HG02943 (cell line): Measurements from ENCODE around the gene SPDYC.

Experiments used
- ATAC-seq: cut with Tn5 transposase; IDR thresholded peaks from one replicate; pipeline ENCODE4 v1.9.1; 2021; ENCODE audit warnings: mild to moderate bottlenecking, low read depth, moderate library complexity; ENCODE audit not compliant: unreplicated experiment

Gene SPDYC

GRCh38 chr11:65204143-65204542 is 34.1 kb downstream of the SPDYC start:
- ATAC-seq, result no peak

GRCh38 chr11:65204646-65205601 is 34.9 kb downstream of the SPDYC start:
- ATAC-seq, result no peak

DNA sequence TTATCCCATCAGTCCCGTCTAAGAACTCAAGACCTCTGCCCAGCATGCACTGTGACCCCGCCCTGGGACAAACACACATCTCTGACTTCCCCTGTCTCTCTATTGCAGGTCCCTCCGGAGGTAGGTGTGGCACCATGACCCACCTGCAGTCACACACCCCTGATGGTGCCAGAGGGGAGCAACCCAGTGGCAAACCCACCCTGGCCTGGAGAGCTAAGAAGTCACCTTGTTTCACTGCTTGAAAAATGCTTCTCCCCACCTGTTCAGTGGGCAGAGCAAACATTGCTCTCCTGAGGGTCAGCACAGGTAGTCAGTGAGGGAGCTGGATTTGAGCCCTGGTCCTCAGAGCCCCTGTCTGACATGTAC is 35.6 kb downstream of the SPDYC start:
- no peak for ATAC-seq

GRCh38 chr11:65206441-65206841 is 36.4 kb downstream of the SPDYC start:
- no peak for ATAC-seq

- no peak for ATAC-seq
Measured at GRCh38 chr11:65206901-65207300, 36.9 kb downstream of the SPDYC start.

GRCh38 chr11:65207918-65208784 is 38.1 kb downstream of the SPDYC start:
- no peak for ATAC-seq

DNA sequence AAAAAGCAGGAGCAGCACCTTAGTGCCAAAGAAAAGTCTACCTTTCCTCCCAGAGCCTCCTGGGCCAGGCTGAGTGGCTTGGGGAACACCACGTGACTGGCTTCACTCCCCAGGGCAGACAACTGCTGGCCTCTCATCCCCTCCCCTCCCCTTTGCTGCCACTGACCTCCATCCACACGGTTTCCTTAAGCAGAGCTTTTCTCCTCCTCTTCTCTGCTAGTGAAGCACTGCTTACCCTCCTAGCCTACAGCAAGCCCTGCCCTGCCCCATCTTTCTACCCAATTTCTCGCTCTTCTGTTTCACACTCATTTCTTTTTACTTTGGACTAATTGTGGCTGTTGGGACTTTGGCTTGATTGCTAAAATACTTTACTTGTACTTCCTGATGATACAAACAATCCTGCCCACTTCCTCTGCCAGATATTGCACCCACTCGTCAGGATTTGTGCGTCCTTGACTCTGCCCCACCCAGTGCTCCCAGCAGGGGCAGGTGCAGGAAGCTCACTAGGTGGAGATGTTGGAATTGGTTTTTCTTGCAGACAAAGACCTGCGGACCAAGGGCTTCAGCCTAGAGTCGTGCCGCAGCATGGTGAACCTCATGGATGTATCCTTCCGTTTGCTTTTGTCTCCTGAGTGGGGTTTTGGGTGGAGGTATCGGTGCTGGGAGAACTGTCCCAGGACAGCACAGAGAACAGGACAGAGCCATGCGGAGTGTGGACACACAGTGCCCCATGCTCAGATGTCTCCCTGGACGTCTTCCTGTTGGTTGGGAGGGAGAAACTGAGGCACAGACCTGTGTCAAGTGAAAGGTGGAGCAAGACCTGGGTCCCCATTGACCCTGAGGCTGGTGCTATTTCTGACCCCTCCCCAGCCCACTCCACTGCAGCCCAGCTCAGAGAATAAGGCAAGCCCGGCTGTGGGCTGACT is 39.0 kb downstream of the SPDYC start:
- no peak for ATAC-seq

GRCh38 chr11:65209711-65210360 is 39.8 kb downstream of the SPDYC start:
- no peak for ATAC-seq

GRCh38 chr11:65210361-65210731 is 40.3 kb downstream of the SPDYC start:
- no peak for ATAC-seq

DNA sequence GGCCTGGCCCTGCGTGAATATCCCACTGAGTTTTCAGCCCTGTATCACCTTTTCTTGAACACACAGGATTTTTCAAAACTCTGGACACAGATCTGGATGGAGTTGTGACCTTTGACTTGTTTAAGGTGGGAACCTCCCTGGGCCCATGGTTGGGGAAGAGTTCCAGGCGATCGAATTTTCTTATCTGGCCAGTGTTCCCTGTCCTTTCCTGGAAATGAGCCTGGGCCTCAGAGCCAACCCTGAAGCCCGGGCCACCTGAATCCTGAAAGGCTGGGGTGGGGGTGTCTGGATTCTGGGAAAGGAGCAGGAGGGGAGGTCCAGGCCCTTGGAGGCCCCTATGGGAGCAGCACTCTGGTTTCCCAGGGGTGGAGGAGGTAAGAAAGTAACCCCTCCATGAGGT is 40.7 kb downstream of the SPDYC start:
- ATAC-seq, result no peak

DNA sequence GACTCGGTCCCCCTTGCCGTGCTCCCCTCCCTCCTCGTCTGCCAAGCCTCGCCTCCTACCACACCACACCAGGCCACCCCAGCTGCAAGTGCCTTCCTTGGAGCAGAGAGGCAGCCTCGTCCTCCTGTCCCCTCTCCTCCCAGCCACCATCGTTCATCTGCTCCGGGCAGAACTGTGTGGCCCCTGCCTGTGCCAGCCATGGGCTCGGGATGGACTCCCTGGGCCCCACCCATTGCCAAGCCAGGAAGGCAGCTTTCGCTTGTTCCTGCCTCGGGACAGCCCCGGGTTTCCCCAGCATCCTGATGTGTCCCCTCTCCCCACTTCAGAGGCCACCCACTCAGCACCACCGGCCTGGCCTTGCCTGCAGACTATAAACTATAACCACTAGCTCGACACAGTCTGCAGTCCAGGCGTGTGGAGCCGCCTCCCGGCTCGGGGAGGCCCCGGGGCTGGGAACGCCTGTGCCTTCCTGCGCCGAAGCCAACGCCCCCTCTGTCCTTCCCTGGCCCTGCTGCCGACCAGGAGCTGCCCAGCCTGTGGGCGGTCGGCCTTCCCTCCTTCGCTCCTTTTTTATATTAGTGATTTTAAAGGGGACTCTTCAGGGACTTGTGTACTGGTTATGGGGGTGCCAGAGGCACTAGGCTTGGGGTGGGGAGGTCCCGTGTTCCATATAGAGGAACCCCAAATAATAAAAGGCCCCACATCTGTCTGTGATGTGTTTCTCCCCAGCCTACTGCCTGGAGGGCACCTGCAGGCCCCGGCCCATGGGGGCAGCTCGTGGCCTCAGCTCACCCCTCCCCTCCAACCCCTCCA is 41.5 kb downstream of the SPDYC start:
- ATAC-seq, result no peak

GRCh38 chr11:65212226-65212801 is 42.3 kb downstream of the SPDYC start:
- no peak for ATAC-seq

GRCh38 chr11:65213322-65214211 is 43.5 kb downstream of the SPDYC start:
- ATAC-seq, result no peak

- no peak for ATAC-seq
Measured at GRCh38 chr11:65214212-65214845, 44.3 kb downstream of the SPDYC start.

DNA sequence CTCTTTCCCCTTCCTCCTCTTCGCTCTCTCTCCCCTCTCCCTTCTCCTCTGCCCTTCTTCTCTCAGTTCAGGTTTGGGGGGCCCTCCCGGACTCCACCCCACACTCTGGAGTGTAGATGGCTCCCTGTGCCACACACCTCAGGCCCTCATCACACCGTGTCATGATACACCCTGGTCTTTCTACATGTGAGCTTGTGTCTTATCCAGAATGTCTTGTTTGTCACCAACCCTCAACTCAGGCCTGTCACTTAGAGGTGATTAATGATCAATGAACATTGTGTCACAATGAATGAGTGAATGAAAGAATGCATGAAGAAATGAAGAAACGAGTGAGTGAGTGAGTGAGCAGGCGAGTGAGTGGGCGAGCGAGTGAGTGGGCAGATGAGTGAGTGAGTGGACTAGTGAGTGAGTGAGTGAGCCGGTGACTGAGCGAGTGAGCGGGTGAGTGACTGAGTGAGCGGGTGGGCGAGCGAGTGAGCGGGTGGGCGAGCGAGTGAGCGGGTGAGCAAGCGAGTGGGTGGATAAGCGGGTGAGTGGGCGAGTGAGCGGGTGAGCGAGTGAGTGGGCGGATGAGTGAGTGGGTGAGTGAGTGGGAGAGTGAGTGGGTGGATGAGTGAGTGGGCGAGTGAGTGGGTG is 45.5 kb downstream of the SPDYC start:
- no peak for ATAC-seq

- ATAC-seq, result no peak
Measured at GRCh38 chr11:65216830-65217229, 46.8 kb downstream of the SPDYC start.
